Spleen (tissue), 11 donors: ENCODE results near the gene PRR35. TPM values are rescaled to one million over a fixed set of nuclear protein-coding genes. Genes with fewer than 3 reads are reported as not detected.

Source experiments
- DNase-seq: peaks from one replicate; pipeline ENCODE4 v3.0.0-alpha.2; 2020
- H3K27ac ChIP-seq, 8 donors: fragments of 200-600 bp; sonication (generic) in 7 of 8; 1 replicate in 4 of 8; 2 replicates in 4 of 8; pipeline versions ENCODE4 v1.5.0 to v1.8.0; 2016 to 2021; ENCODE audit warnings: inconsistent platforms in 4 of 8, mild to moderate bottlenecking in 4 of 8, moderate library complexity in 1 of 8
- H3K27me3 ChIP-seq, 7 donors: fragments of 200-600 bp; sonication (generic) in 6 of 7; replicated peaks in 1 of 7; 1 replicate in 4 of 7; 2 replicates in 3 of 7; pipeline versions ENCODE4 v1.5.0 to v1.8.0; 2016 to 2021; ENCODE audit warnings: inconsistent platforms in 3 of 7, mild to moderate bottlenecking in 1 of 7
- H3K36me3 ChIP-seq, 6 donors: fragments of 200-600 bp; sonication (generic) in 5 of 6; 1 replicate in 4 of 6; 2 replicates in 2 of 6; pipeline versions ENCODE4 v1.5.0 to v1.8.0; 2016 to 2021; ENCODE audit warnings: inconsistent platforms in 2 of 6
- H3K4me1 ChIP-seq, 6 donors: fragments of 200-600 bp; sonication (generic) in 5 of 6; 1 replicate in 3 of 6; 2 replicates in 3 of 6; pipeline versions ENCODE4 v1.5.0 to v1.8.0; 2016 to 2021; ENCODE audit warnings: inconsistent platforms in 3 of 6
- H3K4me3 ChIP-seq, 8 donors: fragments of 200-600 bp; sonication (generic) in 7 of 8; 1 replicate in 4 of 8; 2 replicates in 4 of 8; pipeline versions ENCODE4 v1.5.0 to v1.8.0; 2016 to 2021; ENCODE audit warnings: inconsistent platforms in 4 of 8, mild to moderate bottlenecking in 4 of 8, moderate library complexity in 2 of 8
- H3K9me3 ChIP-seq, 8 donors: fragments of 200-600 bp; sonication (generic) in 7 of 8; 1 replicate in 4 of 8; 2 replicates in 4 of 8; pipeline versions ENCODE4 v1.5.0 to v1.8.0; 2016 to 2021; ENCODE audit warnings: inconsistent platforms in 4 of 8
- CTCF ChIP-seq, 11 experiments: fragments of 200-600 bp in 7 of 11; fragments of 450-650 bp in 4 of 11; sonication (generic) in 4 of 11; IDR thresholded peaks in 8 of 11; conservative IDR thresholded peaks in 3 of 11; 1 replicate in 7 of 11; 2 replicates in 4 of 11; pipeline versions ENCODE4 v1.4.0 to v1.8.0; 2016 to 2021; ENCODE audit warnings: antibody characterized with exemption in 11 of 11, inconsistent platforms in 4 of 11, mild to moderate bottlenecking in 1 of 11
- POLR2A ChIP-seq, 3 donors: fragments of 450-650 bp; IDR thresholded peaks; one replicate each; pipeline ENCODE4 v1.5.1; 2017; ENCODE audit warnings: antibody characterized with exemption in 3 of 3, mild to moderate bottlenecking in 1 of 3
- POLR2AphosphoS5 ChIP-seq, 3 donors: sonication (generic); formaldehyde crosslinking; IDR thresholded peaks; one replicate each; pipeline ENCODE4 v1.5.1; 2017; ENCODE audit warnings: antibody characterized with exemption in 3 of 3
- WGBS, 5 donors: extraction: QIAGEN DNeasy Blood & Tissue Kit in 3 of 5; methylation state at CpG; one replicate each; pipeline versions ENCODE4 v1.1.5 to v1.1.7; 2013 to 2018; 5-methylcytosine and 5-hydroxymethylcytosine counted together
- intact Hi-C: fragments of 100-400 bp; cut with DNase I; formaldehyde crosslinking; loops from one replicate; pipeline ENCODE4 v1.15.0; 2023; ENCODE audit warnings: low total_unique reads
- polyA plus RNA-seq, 3 donors: library from polyadenylated mRNA; stranded (reverse); fragments of 200-250 nt; gene quantifications; one replicate each; pipeline ENCODE4 v1.2.1, GENCODE V29; 2013
- total RNA-seq, 7 donors: library from RNA; depleted of rRNA in 3 of 7; stranded (reverse); fragments of >200 nt in 3 of 7; fragmentation: NEBNext Ultra II Directional in 4 of 7; extraction: Animal tissue kit (Norgen Biotek cat#: 25700) in 4 of 7; gene quantifications; one replicate each; pipeline versions ENCODE4 v1.1.0 to v1.2.1, GENCODE V29; 2016 to 2021
- donor health status: healthy with polysubstance abuse.
- donor health status: DM: no; HTN: no; CAD: no; lungs with moderate emphysema.
- donor health status: DM: no; HTN: no; CAD: no.
- donor health status: Bipolar disorder and iron deficiency.
- donor health status: healthy.
- donor health status: DM: no; HTN: no; CAD: no.
- donor health status: DM: yes; HTN: yes; CAD: no.

Gene PRR35
- total and polyA plus RNA-seq, 10 donors: not detected

DNA sequence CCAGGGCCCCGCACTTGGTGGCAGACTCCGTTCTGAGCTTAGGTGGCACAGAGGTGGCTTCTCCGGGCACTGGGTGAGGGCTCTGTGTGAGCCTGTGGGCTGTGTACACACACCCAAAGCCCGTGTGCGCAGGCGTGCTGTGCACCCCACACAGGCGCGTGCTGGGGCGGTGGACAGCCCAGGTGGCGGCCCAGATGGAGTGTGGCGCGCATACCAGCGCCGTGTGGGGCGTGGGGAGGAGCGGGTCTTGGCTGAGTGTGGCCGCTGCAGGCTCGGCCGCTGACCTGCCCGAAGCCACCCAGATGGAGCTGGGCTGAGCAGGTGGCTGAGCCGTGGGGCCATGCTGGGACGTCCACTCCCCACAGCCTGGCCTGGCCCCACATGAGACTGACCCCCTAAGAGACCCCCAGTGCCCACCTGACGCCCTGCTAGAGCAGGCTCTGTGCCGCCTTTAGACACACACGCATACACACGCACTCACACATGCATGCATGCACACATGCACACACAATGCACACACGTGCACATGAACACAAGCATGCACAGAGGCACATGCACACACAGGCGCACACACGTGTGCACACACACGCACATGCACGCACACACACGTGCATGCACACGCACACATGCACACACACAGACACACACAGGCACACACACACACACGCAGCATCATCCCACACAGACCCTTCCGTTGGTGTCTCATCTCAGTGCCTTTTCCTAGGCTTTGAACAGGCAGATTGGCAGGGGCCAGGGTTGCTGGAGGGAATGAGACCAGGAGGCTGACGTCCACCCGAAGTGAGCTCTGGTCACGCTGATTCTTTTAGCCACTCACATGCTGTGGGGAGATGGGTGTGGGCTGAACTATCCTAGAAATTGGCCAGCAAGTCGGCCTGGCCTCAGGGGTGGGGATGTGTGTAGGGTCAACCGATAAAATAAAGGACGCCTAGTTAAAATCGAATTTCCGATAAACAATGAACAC, 2.1 kb downstream of the PRR35 start:
- 86 to 91% (median 88%) methylated on average over 31 to 43 of the region's 43 CpGs for WGBS, 5 donors

GRCh38 chr16:563072-563644, 3.0 kb downstream of the PRR35 start:
- H3K4me3 ChIP-seq: no peak overlapping the region
- H3K9me3 ChIP-seq: no peaks in the 10 kb centered on the region
- no peak overlapping the region for H3K27ac ChIP-seq
- WGBS, 5 donors: 84 to 88% (median 86%) methylated on average over 19 to 30 of the region's 30 CpGs
- no peak for DNase-seq
- H3K36me3 ChIP-seq: no peaks in the 10 kb centered on the region
- H3K27me3 ChIP-seq: peaks cover 10 to 42% (median 37%) of the 10 kb centered on the region in 7 donors
- intact Hi-C loops: no loop called here
- H3K4me1 ChIP-seq: peaks cover 24 to 56% (median 37%) of the 10 kb centered on the region in 6 donors
- TF ChIP-seq CTCF (IDR thresholded peaks at IDR 0.05 in 8 of 11, conservative IDR thresholded peaks at IDR 0.05 in 3 of 11) (no peak), POLR2A (IDR thresholded peaks at IDR 0.05) (no peak), POLR2AphosphoS5 (IDR thresholded peaks at IDR 0.05) (no peak)

More for the DNA sequence above, 2.1 kb downstream of the PRR35 start:
- DNase-seq: no peak
- Histone ChIP-seq H3K4me3 (no peak overlapping the region), H3K36me3 (no peaks in the 10 kb centered on the region), H3K27ac (no peak overlapping the region), H3K27me3 (peaks cover 10 to 51% (median 37%) of the 10 kb centered on the region in 7 donors), H3K4me1 (peaks cover 16 to 47% (median 28%) of the 10 kb centered on the region in 6 donors), H3K9me3 (no peaks in the 10 kb centered on the region)
- intact Hi-C loops: no loop called here
- TF ChIP-seq POLR2AphosphoS5 (IDR thresholded peaks at IDR 0.05) (no peak), POLR2A (IDR thresholded peaks at IDR 0.05) (no peak), CTCF (IDR thresholded peaks at IDR 0.05 in 8 of 11, conservative IDR thresholded peaks at IDR 0.05 in 3 of 11) (no peak)

GRCh38 chr16:564690-565418, 4.7 kb downstream of the PRR35 start:
- no peak for DNase-seq
- Histone ChIP-seq H3K9me3 (no peaks in the 10 kb centered on the region), H3K27ac (no peak overlapping the region), H3K4me1 (peaks cover 35 to 60% (median 44%) of the 10 kb centered on the region in 6 donors), H3K36me3 (no peaks in the 10 kb centered on the region), H3K27me3 (peaks cover 3 to 25% (median 22%) of the 10 kb centered on the region in 7 donors), H3K4me3 (no peak overlapping the region)
- 86 to 95% (median 90%) methylated on average over 3 to 42 of the region's 42 CpGs for WGBS, 5 donors
- intact Hi-C loops: no loop called here
- TF ChIP-seq POLR2A (IDR thresholded peaks at IDR 0.05): no peak
- no peak for TF ChIP-seq POLR2AphosphoS5 (IDR thresholded peaks at IDR 0.05)
- TF ChIP-seq CTCF (IDR thresholded peaks at IDR 0.05 in 8 of 11, conservative IDR thresholded peaks at IDR 0.05 in 3 of 11): no peak
